ENCODE measurements around the gene FADS1. TPM values are rescaled to one million over a fixed set of nuclear protein-coding genes. Genes with fewer than 3 reads are reported as not detected.

FADS1 gene
- total RNA-seq, 1 experiment from 2014 or later: 105 TPM

DNA sequence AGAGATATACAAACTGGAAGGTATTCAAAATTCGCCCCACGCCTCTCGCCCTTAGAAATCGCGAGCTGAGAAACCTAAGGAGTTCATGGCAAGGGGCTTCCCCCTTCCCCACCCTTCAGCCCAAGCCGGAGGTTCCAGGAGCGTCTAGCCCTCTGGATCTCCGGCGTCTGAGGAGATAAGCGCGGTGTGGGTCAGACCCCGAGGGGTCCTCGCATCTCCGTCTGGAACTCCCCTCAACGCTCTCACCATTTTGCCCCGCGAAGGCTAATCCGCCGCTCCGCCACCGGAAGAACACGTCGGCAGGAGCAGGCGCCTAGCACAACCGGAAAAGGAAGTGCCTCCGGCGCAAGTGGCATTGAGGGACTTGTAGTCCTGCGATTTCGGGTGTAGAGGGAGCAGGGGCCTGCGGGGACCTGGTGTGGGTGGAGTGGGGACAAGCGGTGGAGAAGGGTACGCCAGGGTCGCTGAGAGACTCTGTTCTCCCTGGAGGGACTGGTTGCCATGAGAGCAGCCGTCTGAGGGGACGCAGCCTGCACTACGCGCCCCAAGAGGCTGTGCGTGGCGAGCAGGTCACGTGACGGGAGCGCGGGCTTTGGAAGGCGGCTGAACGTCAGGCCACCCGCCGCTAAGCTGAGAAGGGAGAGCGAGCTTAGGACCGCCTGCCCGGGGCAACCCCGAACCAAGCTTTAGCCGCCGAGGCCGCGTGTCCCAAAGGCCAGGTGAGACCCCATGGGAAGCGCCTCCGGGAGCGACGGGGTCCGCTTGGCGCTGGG lies 24.3 kb downstream of the FADS1 start, which contains the start of the genes FEN1 and TMEM258 (continued):
- TF ChIP-seq ELF4 (CRISPR knock-in tag; IDR thresholded peaks at IDR 0.05; ENCODE audit: low read depth) (no peak), ZNF416 (CRISPR knock-in tag; IDR thresholded peaks at IDR 0.05) (no peak), ZNF138 (CRISPR knock-in tag; conservative IDR thresholded peaks at IDR 0.05) (no peak), JAZF1 (CRISPR knock-in tag; IDR thresholded peaks at IDR 0.05) (no peak), FOXP1 (CRISPR knock-in tag; IDR thresholded peaks at IDR 0.05; ENCODE audit: borderline replicate concordance) (0 out of 2 replicates have a peak, but pooled peaks have one; percentile 40), FOXJ3 (CRISPR knock-in tag; IDR thresholded peaks at IDR 0.05; ENCODE audit: borderline replicate concordance) (no peak), CBFB (CRISPR knock-in tag; IDR thresholded peaks at IDR 0.05; ENCODE audit: low read depth) (no peak), FOXK1 (CRISPR knock-in tag; IDR thresholded peaks at IDR 0.05) (peak; percentile 68), SOX15 (CRISPR knock-in tag; IDR thresholded peaks at IDR 0.05) (no peak), MXD4 (CRISPR knock-in tag; IDR thresholded peaks at IDR 0.05; ENCODE audit: borderline replicate concordance) (no peak), GABPB1 (CRISPR knock-in tag; IDR thresholded peaks at IDR 0.05) (peak; percentile 90), CREB1 (CRISPR knock-in tag; IDR thresholded peaks at IDR 0.05) (0 out of 2 replicates have a peak, but pooled peaks have one; percentile 17), SMAD3 (CRISPR knock-in tag; IDR thresholded peaks at IDR 0.05; ENCODE audit: borderline replicate concordance) (no peak), NFE2L1 (CRISPR knock-in tag; IDR thresholded peaks at IDR 0.05) (peak; percentile 71; the same call in 1 of the 2 replicates)
- TF ChIP-seq, protein P1, sequence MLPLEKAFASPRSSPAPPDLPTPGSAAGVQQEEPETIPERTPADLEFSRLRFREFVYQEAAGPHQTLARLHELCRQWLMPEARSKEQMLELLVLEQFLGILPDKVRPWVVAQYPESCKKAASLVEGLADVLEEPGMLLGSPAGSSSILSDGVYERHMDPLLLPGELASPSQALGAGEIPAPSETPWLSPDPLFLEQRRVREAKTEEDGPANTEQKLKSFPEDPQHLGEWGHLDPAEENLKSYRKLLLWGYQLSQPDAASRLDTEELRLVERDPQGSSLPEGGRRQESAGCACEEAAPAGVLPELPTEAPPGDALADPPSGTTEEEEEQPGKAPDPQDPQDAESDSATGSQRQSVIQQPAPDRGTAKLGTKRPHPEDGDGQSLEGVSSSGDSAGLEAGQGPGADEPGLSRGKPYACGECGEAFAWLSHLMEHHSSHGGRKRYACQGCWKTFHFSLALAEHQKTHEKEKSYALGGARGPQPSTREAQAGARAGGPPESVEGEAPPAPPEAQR (CRISPR knock-in tag; IDR thresholded peaks at IDR 0.05): no peak
- TF ChIP-seq, protein P2, sequence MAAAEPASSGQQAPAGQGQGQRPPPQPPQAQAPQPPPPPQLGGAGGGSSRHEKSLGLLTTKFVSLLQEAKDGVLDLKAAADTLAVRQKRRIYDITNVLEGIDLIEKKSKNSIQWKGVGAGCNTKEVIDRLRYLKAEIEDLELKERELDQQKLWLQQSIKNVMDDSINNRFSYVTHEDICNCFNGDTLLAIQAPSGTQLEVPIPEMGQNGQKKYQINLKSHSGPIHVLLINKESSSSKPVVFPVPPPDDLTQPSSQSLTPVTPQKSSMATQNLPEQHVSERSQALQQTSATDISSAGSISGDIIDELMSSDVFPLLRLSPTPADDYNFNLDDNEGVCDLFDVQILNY (CRISPR knock-in tag; IDR thresholded peaks at IDR 0.05): peak; percentile 98
- TF ChIP-seq, protein P3, sequence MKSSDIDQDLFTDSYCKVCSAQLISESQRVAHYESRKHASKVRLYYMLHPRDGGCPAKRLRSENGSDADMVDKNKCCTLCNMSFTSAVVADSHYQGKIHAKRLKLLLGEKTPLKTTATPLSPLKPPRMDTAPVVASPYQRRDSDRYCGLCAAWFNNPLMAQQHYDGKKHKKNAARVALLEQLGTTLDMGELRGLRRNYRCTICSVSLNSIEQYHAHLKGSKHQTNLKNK (CRISPR knock-in tag; IDR thresholded peaks at IDR 0.05): no peak
- TF ChIP-seq, protein P4, sequence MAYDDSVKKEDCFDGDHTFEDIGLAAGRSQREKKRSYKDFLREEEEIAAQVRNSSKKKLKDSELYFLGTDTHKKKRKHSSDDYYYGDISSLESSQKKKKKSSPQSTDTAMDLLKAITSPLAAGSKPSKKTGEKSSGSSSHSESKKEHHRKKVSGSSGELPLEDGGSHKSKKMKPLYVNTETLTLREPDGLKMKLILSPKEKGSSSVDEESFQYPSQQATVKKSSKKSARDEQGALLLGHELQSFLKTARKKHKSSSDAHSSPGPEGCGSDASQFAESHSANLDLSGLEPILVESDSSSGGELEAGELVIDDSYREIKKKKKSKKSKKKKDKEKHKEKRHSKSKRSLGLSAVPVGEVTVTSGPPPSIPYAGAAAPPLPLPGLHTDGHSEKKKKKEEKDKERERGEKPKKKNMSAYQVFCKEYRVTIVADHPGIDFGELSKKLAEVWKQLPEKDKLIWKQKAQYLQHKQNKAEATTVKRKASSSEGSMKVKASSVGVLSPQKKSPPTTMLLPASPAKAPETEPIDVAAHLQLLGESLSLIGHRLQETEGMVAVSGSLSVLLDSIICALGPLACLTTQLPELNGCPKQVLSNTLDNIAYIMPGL (CRISPR knock-in tag; IDR thresholded peaks at IDR 0.05): no peak
- TF ChIP-seq, protein P5, sequence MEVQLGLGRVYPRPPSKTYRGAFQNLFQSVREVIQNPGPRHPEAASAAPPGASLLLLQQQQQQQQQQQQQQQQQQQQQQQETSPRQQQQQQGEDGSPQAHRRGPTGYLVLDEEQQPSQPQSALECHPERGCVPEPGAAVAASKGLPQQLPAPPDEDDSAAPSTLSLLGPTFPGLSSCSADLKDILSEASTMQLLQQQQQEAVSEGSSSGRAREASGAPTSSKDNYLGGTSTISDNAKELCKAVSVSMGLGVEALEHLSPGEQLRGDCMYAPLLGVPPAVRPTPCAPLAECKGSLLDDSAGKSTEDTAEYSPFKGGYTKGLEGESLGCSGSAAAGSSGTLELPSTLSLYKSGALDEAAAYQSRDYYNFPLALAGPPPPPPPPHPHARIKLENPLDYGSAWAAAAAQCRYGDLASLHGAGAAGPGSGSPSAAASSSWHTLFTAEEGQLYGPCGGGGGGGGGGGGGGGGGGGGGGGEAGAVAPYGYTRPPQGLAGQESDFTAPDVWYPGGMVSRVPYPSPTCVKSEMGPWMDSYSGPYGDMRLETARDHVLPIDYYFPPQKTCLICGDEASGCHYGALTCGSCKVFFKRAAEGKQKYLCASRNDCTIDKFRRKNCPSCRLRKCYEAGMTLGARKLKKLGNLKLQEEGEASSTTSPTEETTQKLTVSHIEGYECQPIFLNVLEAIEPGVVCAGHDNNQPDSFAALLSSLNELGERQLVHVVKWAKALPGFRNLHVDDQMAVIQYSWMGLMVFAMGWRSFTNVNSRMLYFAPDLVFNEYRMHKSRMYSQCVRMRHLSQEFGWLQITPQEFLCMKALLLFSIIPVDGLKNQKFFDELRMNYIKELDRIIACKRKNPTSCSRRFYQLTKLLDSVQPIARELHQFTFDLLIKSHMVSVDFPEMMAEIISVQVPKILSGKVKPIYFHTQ (CRISPR knock-in tag; IDR thresholded peaks at IDR 0.05): no peak
- TF ChIP-seq, protein P6, sequence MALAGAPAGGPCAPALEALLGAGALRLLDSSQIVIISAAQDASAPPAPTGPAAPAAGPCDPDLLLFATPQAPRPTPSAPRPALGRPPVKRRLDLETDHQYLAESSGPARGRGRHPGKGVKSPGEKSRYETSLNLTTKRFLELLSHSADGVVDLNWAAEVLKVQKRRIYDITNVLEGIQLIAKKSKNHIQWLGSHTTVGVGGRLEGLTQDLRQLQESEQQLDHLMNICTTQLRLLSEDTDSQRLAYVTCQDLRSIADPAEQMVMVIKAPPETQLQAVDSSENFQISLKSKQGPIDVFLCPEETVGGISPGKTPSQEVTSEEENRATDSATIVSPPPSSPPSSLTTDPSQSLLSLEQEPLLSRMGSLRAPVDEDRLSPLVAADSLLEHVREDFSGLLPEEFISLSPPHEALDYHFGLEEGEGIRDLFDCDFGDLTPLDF (CRISPR knock-in tag; IDR thresholded peaks at IDR 0.05): peak; percentile 86
- TF ChIP-seq, protein P7, sequence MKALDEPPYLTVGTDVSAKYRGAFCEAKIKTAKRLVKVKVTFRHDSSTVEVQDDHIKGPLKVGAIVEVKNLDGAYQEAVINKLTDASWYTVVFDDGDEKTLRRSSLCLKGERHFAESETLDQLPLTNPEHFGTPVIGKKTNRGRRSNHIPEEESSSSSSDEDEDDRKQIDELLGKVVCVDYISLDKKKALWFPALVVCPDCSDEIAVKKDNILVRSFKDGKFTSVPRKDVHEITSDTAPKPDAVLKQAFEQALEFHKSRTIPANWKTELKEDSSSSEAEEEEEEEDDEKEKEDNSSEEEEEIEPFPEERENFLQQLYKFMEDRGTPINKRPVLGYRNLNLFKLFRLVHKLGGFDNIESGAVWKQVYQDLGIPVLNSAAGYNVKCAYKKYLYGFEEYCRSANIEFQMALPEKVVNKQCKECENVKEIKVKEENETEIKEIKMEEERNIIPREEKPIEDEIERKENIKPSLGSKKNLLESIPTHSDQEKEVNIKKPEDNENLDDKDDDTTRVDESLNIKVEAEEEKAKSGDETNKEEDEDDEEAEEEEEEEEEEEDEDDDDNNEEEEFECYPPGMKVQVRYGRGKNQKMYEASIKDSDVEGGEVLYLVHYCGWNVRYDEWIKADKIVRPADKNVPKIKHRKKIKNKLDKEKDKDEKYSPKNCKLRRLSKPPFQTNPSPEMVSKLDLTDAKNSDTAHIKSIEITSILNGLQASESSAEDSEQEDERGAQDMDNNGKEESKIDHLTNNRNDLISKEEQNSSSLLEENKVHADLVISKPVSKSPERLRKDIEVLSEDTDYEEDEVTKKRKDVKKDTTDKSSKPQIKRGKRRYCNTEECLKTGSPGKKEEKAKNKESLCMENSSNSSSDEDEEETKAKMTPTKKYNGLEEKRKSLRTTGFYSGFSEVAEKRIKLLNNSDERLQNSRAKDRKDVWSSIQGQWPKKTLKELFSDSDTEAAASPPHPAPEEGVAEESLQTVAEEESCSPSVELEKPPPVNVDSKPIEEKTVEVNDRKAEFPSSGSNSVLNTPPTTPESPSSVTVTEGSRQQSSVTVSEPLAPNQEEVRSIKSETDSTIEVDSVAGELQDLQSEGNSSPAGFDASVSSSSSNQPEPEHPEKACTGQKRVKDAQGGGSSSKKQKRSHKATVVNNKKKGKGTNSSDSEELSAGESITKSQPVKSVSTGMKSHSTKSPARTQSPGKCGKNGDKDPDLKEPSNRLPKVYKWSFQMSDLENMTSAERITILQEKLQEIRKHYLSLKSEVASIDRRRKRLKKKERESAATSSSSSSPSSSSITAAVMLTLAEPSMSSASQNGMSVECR (CRISPR knock-in tag; IDR thresholded peaks at IDR 0.05; ENCODE audit: borderline replicate concordance): no peak
- TF ChIP-seq, protein P8, sequence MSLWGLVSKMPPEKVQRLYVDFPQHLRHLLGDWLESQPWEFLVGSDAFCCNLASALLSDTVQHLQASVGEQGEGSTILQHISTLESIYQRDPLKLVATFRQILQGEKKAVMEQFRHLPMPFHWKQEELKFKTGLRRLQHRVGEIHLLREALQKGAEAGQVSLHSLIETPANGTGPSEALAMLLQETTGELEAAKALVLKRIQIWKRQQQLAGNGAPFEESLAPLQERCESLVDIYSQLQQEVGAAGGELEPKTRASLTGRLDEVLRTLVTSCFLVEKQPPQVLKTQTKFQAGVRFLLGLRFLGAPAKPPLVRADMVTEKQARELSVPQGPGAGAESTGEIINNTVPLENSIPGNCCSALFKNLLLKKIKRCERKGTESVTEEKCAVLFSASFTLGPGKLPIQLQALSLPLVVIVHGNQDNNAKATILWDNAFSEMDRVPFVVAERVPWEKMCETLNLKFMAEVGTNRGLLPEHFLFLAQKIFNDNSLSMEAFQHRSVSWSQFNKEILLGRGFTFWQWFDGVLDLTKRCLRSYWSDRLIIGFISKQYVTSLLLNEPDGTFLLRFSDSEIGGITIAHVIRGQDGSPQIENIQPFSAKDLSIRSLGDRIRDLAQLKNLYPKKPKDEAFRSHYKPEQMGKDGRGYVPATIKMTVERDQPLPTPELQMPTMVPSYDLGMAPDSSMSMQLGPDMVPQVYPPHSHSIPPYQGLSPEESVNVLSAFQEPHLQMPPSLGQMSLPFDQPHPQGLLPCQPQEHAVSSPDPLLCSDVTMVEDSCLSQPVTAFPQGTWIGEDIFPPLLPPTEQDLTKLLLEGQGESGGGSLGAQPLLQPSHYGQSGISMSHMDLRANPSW (CRISPR knock-in tag; conservative IDR thresholded peaks at IDR 0.05; ENCODE audit: low read depth): no peak
